OCI-LY1 (cell line): ENCODE results near the gene SNX32.

Experiments used
- H2AFZ ChIP-seq: fragments of 200-600 bp; sonication (generic), shearing (Covaris generic); 2 replicates; pipeline ENCODE4 v1.6.0; 2014; ENCODE audit warnings: antibody characterized with exemption, mild to moderate bottlenecking, low read length
- H3F3A ChIP-seq: fragments of 200-600 bp; sonication (generic), shearing (Covaris generic); 2 replicates; pipeline ENCODE4 v1.6.0; 2014; ENCODE audit warnings: mild to moderate bottlenecking, antibody characterized with exemption, low read length, moderate library complexity; ENCODE audit not compliant: insufficient read depth
- H3K27ac ChIP-seq: fragments of 200-600 bp; sonication (generic); 2 replicates; pipeline ENCODE4 v1.5.1; 2014; ENCODE audit warnings: low read length, mixed run types, mild to moderate bottlenecking, low read depth; ENCODE audit not compliant: poor library complexity, severe bottlenecking
- H3K27me3 ChIP-seq: fragments of 200-600 bp; sonication (generic); 2 replicates; pipeline ENCODE4 v1.6.0; 2014; ENCODE audit warnings: antibody characterized with exemption, mild to moderate bottlenecking, low read length, moderate library complexity; ENCODE audit not compliant: insufficient read depth
- H3K36me3 ChIP-seq: fragments of 200-600 bp; sonication (generic); 2 replicates; pipeline ENCODE4 v1.6.1; 2014; ENCODE audit warnings: mild to moderate bottlenecking, antibody characterized with exemption, low read length, moderate library complexity, mixed read lengths; ENCODE audit not compliant: insufficient read depth
- H3K4me1 ChIP-seq: fragments of 200-600 bp; sonication (generic); 2 replicates; pipeline ENCODE4 v1.5.1; 2014; ENCODE audit warnings: mild to moderate bottlenecking, low read length, moderate library complexity; ENCODE audit not compliant: insufficient read depth, severe bottlenecking
- H3K4me2 ChIP-seq: fragments of 200-600 bp; sonication (generic), shearing (Covaris generic); 2 replicates; pipeline ENCODE4 v1.6.1; 2014; ENCODE audit warnings: low read length
- H3K4me3 ChIP-seq: fragments of 200-600 bp; sonication (generic); 2 replicates; pipeline ENCODE4 v1.5.1; 2014; ENCODE audit warnings: low read length, low read depth, mild to moderate bottlenecking, mixed read lengths; ENCODE audit not compliant: poor library complexity, severe bottlenecking
- H3K79me2 ChIP-seq: fragments of 200-600 bp; shearing (Covaris generic); 2 replicates; pipeline ENCODE4 v1.6.1; 2016; ENCODE audit warnings: mixed run types, low read length, mixed read lengths; ENCODE audit not compliant: insufficient read depth
- H3K9ac ChIP-seq: fragments of 200-600 bp; sonication (generic), shearing (Covaris generic); 2 replicates; pipeline ENCODE4 v1.6.1; 2014; ENCODE audit warnings: mild to moderate bottlenecking, low read length, mixed read lengths
- H3K9me2 ChIP-seq: fragments of 200-600 bp; sonication (generic), shearing (Covaris generic); 2 replicates; pipeline ENCODE4 v1.6.1; 2014; ENCODE audit warnings: low read depth, mild to moderate bottlenecking, low read length, mixed read lengths
- H3K9me3 ChIP-seq: fragments of 200-600 bp; shearing (Covaris generic); 2 replicates; pipeline ENCODE4 v1.6.1; 2014; ENCODE audit warnings: low read length, mixed read lengths
- H4K20me1 ChIP-seq: fragments of 200-600 bp; sonication (generic), shearing (Covaris generic); 2 replicates; pipeline ENCODE4 v1.6.0; 2016; ENCODE audit warnings: mild to moderate bottlenecking, low read length; ENCODE audit not compliant: insufficient read depth
- CTCF ChIP-seq: fragments of 200-600 bp; sonication (generic), shearing (Covaris generic); IDR thresholded peaks from 2 replicates; pipeline ENCODE4 v1.5.1; 2017; ENCODE audit warnings: mild to moderate bottlenecking, antibody characterized with exemption, low read length, moderate library complexity, mixed read lengths
- EZH2 ChIP-seq: fragments of 200-600 bp; sonication (generic), shearing (Covaris generic); IDR thresholded peaks from 2 replicates; pipeline ENCODE4 v1.8.0; 2017; ENCODE audit warnings: borderline replicate concordance, mixed run types, mild to moderate bottlenecking, antibody characterized with exemption, low read length, moderate library complexity, mixed read lengths

The SNX32 gene

GRCh38 chr11:65852508-65853245 is 18.9 kb downstream of the SNX32 start:
- Histone ChIP-seq H3K27me3 (no peaks in the 10 kb centered on the region), H3K36me3 (peaks cover 67% of the 10 kb centered on the region), H3K9ac (no peak overlapping the region), H3K4me1 (peaks cover 8% of the 10 kb centered on the region), H3K9me3 (no peaks in the 10 kb centered on the region), H3K4me3 (no peak overlapping the region), H2AFZ (no peak overlapping the region), H3F3A (no peaks in the 10 kb centered on the region), H3K27ac (no peak overlapping the region), H3K79me2 (peaks cover 17% of the 10 kb centered on the region), H3K9me2 (no peaks in the 10 kb centered on the region), H4K20me1 (peaks cover 5% of the 10 kb centered on the region; the same call in 1 of the 2 replicates), H3K4me2 (no peak overlapping the region)
- no peak for TF ChIP-seq CTCF
- no peak for TF ChIP-seq EZH2

- Histone ChIP-seq H4K20me1 (peaks cover 5% of the 10 kb centered on the region; the same call in 1 of the 2 replicates), H3F3A (no peaks in the 10 kb centered on the region), H3K4me3 (no peak overlapping the region), H3K9me2 (no peaks in the 10 kb centered on the region), H3K9ac (no peak overlapping the region), H3K4me1 (peaks cover 8% of the 10 kb centered on the region), H3K79me2 (peaks cover 17% of the 10 kb centered on the region), H3K4me2 (no peak overlapping the region), H3K9me3 (no peaks in the 10 kb centered on the region), H3K27ac (no peak overlapping the region), H2AFZ (no peak overlapping the region), H3K36me3 (peaks cover 67% of the 10 kb centered on the region), H3K27me3 (no peaks in the 10 kb centered on the region)
- TF ChIP-seq CTCF = no peak; the same call in 1 of the 2 replicates
- TF ChIP-seq EZH2 = no peak
Measured at GRCh38 chr11:65853246-65853979, 19.6 kb downstream of the SNX32 start.

- Histone ChIP-seq H3K36me3 (peaks cover 67% of the 10 kb centered on the region), H3K79me2 (peaks cover 17% of the 10 kb centered on the region), H2AFZ (no peak overlapping the region), H3K9me2 (no peaks in the 10 kb centered on the region), H3K9me3 (no peaks in the 10 kb centered on the region), H4K20me1 (peaks cover 5% of the 10 kb centered on the region; the same call in 1 of the 2 replicates), H3K9ac (no peak overlapping the region), H3K27ac (no peak overlapping the region), H3K4me3 (no peak overlapping the region), H3K4me2 (no peak overlapping the region), H3K4me1 (peaks cover 15% of the 10 kb centered on the region), H3K27me3 (no peaks in the 10 kb centered on the region), H3F3A (0 out of 2 replicates have a peak, but pooled peaks cover 5% of the 10 kb centered on the region)
- TF ChIP-seq CTCF (no peak), EZH2 (no peak)
Measured at GRCh38 chr11:65854161-65854592, 20.4 kb downstream of the SNX32 start.
